HG03432 (cell line): ENCODE data around the gene COLGALT1.
"Not testable (repeated sequence)": the region's sequence is repeated elsewhere in the genome, so short reads cannot be mapped to it uniquely, and the experiment has no call there.

Source experiments
- ATAC-seq: cut with Tn5 transposase; IDR thresholded peaks from one replicate; pipeline ENCODE4 v1.9.1; 2021; ENCODE audit warnings: mild to moderate bottlenecking, moderate library complexity; ENCODE audit not compliant: unreplicated experiment

The COLGALT1 gene

GRCh38 chr19:17590866-17591265 is 35.4 kb downstream of the COLGALT1 start:
- ATAC-seq: no peak

- ATAC-seq: not testable (repeated sequence)
Observed at GRCh38 chr19:17594296-17594695, 38.8 kb downstream of the COLGALT1 start.

- ATAC-seq: not testable (repeated sequence)
Observed at GRCh38 chr19:17598063-17598462, 42.6 kb downstream of the COLGALT1 start.

GRCh38 chr19:17598953-17599352 is 43.5 kb downstream of the COLGALT1 start:
- ATAC-seq: no peak

DNA sequence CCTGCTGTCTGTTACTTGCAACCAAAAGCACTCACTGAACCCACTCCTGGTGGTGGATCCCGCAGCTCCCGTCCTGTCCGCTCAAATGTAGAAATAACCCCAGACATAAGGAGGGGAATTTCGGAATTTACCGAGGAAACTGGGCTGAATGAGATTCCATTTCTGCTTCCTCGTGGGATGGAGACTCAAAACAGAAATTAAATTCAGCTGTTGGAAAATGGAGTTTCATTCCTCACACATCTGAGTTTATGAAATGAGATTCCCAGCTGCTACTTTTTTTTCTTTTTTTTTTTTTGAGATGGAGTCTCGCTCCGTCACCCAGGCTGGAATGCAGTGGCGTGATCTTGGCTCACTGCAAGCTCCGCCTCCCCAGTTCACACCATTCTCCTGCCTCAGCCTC is 44.3 kb downstream of the COLGALT1 start:
- no peak for ATAC-seq

GRCh38 chr19:17601683-17602082 is 46.2 kb downstream of the COLGALT1 start:
- no peak for ATAC-seq

DNA sequence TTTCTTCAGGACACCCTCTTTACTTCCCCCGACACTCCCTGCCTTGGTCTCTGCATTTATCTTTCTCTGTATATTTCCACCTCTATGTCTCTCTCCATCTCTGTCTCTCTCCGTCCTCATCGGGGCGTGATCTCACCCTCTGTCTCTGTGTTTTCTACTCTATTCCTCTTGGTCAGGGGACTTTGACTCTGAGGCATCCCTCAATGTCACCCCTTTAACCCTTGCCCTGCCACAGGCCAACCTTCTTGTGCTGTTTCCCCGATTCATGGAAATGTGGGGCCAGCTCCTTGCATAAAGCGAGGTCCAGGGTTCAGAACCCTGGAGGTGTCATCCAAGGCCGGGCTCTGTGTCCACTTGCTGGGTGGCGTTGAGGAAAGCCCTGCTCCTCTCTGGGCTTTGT is 46.8 kb downstream of the COLGALT1 start:
- ATAC-seq: no peak

GRCh38 chr19:17602872-17603510 is 47.5 kb downstream of the COLGALT1 start:
- ATAC-seq: no peak

GRCh38 chr19:17604372-17605025 is 49.0 kb downstream of the COLGALT1 start:
- ATAC-seq: no peak

DNA sequence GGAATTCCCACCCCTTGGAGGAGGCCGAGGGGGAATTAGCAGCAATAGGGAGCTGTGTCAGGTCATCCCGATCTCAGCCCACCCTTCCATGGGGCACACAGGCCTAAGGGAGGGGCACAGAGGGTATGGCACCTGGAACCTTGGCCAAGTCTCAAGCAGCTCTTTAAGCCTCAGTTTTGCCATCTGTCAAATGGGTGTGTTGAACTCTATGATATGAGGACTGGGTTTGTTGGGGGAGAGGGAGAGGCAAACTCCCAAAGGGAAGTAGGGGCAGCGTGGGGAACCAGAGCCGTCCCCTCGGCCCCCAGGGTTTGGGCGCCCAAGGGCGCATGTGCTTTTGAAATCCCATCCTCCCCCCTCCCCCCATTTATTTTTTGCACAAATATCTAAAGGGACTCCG is 49.7 kb downstream of the COLGALT1 start:
- no peak for ATAC-seq

DNA sequence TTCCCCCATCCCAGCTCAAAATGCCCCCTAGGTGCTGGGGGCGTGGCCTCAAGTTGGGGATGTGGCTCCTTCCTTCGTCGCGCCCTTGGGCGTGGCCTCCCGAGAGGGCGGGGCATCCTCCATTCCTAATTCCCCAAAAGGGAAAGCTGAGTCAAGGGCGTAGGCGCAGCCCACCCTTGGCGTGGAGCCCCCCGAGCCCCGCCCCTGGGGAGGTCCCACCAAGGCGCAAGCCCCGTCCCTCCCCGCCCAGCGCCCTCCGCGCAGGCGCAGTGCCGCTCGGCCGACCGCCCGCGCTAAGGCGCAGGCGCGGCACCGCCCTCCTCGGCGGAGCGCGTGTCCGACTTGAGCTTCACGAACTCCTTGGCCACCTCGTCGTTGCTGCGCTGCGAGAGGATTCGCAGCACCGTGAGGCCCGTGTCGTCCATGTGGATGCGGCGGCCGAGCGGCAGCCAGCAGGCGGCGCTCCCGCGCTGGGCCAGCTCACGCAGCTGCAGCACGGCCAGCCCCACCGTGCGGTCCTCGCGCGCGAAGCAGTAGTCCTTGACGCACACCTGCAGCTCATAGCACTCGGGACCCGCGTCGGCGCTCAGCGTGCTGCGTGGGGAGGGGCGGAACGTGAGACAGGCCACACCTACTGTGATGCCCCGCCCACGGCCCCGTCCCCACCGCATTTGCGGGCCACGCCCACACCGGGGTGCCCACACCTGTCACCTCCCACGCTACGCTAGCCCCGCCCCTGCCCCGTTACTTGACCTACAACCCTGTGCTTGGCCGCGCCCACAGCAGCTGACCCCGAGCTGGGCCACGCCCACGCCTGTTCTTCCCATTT is 50.5 kb downstream of the COLGALT1 start:
- peak; percentile 71 for ATAC-seq

- no peak for ATAC-seq
Observed at GRCh38 chr19:17606590-17607185, 51.2 kb downstream of the COLGALT1 start.

DNA sequence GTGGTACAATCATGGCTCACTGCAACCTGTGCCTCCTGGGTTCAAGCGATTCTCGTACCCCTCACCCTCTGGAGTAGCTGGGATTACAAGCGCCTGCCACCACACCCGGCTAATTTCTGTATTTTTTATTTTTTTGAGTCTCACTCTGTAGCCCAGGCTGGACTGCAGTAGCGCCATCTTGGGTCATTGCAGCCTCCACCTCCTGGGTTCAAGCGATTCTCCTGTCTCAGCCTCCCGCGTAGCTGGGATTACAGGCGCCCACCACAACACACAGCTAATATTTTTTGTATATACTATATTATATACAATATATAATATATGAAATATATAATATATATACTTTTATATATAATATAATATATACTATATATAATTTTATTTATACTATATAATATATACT is 52.5 kb downstream of the COLGALT1 start:
- ATAC-seq: no peak

DNA sequence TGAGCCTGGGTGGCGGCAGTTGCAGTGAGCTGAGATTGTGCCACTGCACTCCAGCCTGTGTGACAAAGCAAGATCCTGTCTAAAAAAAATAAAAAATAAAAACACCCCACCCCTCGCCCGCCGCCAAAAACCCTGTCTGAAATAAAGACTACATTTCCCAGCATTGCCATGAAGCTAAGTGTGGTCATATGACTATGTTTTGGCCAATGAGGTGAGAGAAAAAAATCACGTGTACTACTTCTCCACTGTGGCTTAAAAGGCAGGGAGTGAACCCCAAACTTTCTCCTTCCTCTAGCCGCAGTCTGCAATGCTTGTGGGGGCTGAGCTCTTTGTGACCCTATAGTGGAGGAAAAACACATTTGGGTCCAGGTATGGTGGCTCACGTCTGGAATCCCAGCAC is 54.9 kb downstream of the COLGALT1 start:
- no peak for ATAC-seq

DNA sequence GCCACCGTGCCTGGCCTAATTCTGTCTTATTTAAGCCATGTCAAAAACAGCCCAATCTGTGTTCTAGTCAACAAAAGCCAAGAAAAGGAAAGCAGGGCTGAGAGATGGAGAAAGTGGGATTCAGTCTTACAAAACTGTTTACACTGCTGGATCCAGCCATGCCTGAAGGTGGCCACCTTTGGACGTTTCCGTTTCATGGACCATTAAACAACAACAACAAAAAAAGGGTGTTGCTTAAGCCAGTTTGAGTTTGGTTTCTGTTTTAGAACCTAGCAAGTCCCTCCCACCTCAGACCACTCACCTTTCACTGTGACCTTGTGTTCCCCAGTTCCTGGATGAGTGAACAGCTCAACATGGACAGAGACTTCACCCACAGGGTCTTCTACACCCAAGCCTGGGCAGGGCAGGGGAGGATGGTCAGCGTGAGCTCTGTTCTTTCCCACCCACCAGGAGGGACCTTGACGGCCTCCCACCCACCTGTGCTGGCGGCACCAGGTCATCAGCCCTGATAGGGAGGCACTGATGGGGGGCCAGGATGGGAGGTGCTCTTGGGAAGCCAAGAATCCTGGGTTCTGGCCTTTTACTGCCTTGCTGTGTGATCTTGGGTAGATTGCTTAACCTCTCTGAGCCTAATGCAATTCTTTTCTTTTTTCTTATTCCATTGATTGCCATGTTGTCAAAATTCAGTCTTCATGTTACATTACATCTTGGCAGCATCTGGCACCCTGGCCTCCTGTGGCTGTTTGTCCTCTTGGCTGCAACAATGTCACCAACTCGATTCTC is 56.2 kb downstream of the COLGALT1 start:
- ATAC-seq: no peak

GRCh38 chr19:17614476-17614875 is 59.0 kb downstream of the COLGALT1 start:
- no peak for ATAC-seq

DNA sequence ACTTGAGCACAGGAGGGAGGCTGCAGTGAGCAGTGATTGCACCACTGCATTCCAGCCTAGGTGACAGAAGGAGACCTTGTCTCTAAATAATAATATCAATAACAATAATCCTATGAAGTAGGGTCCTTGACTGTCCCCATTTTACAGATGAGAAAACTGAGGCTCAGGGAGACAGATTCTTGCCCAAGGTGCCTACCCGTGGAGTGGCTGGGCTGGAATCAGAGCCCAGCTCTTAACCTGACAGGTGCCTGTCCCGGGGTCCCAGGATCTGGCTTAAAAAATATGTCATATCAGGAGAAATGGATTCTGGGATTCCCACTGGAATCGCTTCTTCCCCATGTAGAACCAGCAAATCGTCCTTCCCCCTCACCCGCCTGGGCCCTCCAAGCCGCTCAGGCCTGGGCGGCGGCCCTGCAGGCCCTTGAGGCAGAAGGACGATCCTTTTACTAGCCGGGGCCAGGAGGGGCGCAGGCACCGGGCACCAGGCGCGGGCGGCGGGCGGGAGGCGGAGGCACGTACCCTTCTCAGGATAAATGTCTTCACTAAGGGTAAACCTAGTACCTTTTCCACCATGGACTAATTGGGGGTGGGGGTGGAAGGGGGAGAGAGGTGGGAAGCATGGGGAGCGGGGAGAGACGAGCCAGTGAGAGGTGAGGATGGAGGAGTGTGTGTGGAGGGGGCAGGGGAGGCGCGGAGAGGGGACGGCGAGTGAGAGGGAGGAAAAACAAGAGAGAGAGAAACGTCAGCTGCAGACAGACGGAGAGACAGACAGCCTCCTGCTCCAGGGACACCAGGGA is 60.6 kb downstream of the COLGALT1 start:
- no peak for ATAC-seq

- ATAC-seq: no peak
Observed at GRCh38 chr19:17616686-17616960, 61.2 kb downstream of the COLGALT1 start.

DNA sequence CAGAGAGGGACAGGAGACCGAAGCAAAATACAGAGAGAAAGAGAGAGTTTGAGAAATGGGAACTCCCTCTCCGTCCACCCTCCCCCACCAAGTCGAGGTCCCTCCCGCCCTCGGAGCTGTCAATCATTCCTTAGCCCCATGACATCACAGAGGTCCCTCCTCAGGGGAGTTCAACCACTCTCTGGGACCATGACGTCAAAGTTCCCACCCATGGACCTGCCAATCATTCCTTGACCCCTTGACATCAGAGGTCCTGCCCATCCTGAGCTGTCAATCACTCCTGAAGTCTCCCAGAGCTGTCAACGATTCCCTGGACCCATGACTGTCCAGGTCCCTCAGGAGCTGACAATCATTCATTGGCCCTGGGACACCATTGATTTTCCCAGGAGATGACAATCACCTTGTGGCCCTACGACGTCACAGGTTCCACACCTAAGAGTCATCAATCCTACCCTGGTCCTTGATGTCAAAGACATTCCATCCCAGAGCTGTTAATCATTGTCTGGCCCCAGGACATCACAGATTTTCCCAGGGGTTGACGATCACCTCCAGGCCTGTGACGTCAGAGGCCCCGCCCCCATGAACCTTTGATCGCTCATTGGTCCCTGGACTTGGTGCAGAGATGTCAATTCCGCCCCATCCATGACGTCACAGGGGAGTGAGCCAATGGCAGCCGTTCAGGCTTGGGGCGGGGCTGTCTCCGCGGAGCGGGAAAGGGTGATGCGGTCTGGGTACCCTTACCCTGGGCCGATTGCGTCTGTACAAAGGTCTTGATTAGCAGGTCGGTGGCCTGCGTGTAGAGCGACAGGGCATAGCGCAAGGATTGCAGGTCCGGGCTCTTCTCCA is 61.7 kb downstream of the COLGALT1 start:
- no peak for ATAC-seq
